ENCODE results near the gene FAM25A.
"Not testable (repeated sequence)": the region's sequence is repeated elsewhere in the genome, so short reads cannot be mapped to it uniquely, and the experiment has no call there.

FAM25A gene

DNA sequence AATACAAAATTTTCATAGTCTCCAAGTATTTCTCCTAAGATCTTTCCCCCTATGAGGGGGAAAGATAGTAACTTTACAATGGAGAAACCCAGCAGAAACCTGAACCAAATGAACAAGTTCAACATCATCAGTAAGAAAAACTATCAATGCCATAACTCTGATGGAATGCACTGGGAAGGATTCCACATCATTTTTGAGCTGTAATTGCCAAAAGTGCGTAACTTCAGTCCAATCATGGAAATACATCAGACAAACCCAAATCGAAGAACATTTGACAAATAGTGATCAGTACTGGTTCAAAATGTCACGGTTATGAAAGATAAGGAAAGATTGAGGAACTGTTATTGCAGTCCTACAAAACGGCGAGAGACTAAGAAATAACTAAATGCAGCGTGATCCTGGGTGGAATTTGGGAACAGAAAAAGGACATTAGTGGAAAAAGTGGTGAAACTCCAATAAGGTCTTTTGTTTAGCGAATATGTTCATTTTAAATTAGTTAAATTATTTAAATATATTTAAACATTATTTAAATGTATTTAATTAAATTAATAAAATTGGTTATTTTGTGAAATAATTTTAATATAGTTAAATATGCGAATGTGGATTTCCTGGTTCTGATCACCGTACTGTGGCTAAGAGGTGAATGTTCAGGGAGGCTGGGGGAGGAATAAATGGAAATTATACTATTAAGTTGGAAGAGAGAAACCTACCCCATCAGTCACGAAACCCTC is 4.9 kb upstream of the FAM25A start:
- not testable (repeated sequence) for FAIRE-seq

DNA sequence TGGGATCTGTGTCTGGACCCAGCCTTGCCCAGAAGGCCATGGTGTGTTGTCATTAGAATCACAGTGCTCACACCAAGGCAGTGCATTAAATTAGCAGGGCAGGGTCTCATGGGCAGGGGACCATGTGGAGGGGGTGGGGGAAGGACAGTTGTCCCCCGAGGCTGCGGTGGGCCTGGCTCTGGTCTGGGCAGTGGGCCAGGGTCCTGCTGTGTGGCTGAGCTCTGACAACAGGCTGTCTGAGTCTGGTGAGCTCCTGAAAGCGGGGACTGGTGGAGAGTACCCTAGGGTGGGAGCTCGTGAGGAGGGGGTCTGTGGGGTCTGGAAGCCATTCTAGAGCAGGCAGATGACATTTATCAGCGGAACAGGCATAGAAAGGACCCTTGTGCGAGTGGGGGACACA is 2.0 kb upstream of the FAM25A start:
- FAIRE-seq, result not testable (repeated sequence)

DNA sequence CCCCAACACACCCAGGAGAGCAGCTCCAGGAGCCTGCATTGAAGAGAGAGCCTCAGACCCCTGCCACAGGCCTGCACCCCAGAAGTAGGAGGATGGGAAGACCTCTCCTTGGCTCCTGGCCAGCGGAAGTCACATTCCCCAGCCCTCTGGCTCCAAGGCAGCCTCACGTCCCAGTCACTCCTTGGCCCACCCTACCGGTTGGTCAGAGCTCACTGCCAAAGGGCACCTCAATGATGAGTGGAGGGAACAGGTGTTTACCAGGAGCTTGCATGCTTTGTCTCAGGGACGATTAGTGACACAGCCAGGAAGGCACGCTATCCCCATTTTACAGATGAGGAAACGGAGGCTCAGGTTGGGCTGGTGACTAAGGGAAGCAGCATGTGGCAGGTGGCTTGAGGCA is 1.0 kb upstream of the FAM25A start:
- not testable (repeated sequence) for FAIRE-seq

DNA sequence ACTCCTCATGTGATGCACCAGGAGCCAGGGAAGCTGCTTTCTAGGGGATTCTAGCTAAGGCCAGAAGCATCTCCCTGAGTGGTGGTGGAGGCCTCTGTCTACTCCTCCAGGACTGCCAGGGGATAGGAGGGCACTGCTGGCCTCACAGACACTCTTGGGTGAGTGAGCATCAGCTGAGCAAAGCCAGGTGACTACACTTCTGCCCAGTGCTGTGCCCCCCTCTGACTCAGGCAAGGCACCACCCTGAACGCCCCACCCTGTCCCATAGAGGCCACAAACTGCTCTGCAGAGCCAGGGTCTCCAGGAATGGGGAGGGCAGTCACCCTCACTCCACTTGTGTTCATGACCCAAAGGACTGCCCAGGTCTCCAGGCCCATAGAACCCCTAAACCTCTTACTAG is 590 bp upstream of the FAM25A start:
- FAIRE-seq, result not testable (repeated sequence)

DNA sequence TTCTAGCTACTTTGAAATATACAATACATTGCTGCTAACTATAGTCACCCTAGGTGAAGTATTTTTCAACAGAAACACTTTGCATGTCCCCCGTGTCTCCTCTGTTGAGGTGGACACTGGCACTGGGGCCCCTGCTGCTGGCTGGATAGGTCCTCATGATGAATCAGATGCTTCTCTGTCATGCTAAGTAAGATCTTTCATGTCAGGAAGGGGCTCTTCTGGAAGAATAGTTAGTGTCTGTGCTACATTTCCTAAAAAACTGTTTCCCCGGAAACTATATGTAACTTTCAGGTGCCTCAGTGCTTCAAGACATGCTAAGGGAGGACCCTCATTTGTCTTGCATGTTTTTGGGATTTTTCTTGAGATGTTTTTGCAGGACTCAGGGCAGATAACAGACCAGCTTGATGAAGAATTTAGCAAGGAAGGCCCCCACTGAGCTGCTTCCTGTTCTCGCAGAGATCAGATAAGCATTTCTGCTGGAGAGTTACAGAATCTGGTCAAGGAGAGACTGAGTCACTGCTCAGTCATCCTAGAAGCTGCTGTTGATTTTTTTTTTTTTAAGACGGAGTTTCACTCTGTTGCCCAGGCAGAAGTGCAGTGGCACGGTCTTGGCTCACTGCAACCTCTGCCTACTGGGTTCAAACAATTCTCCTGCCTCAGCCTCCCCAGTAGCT is 5.3 kb downstream of the FAM25A start:
- FAIRE-seq, result not testable (repeated sequence)

DNA sequence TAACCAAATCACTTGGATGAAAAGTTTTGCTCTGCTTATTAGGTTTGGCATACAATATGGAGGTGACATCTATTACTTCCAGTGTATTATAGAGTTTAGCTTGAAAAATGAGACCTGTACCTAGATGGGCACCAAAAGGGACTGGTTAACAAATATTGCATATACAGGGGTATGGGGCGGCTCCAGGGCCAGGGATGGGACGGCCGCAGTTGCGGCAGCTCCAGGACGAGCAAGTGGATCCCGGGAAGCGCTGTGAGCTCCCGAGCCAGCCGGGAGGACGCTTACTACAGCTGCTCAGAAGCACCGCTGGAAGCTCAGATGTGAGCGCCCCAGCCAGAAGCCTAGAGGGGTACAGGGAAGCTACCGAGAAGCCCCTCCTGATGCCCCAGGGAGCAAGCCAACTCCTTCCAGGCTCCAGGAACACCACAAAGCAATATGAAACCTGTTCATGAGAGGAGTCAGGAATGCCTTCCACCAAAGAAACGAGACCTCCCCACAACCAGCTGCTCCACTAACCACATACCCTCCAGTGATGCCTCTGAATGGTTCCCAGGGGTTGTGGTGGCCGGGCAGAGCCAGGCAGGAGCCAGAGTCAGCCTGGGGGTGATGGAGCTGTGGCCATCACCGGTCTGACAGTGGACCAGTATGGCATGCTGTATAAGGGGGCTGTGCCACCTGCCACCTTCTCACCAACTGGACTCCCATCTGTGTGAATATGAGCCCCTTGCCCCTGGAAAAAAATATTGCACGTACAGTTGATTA is 6.8 kb downstream of the FAM25A start:
- FAIRE-seq, result not testable (repeated sequence)

DNA sequence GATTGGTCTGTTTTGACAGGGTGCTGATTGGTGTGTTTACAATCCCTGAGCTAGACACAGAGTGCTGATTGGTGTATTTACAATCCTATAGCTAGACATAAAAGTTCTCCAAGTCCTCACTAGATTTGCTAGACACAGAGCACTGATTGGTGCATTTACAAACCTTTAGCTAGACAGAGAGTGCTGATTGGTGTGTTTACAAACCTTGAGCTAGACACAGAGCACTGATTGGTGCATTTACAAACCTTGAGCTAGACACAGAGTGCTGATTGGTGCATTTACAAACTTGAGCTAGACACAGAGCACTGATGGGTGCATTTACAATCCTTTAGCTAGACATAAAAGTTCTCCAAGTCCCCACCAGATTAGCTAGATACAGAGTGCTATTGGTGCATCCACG is 10.3 kb downstream of the FAM25A start:
- FAIRE-seq, result not testable (repeated sequence)

DNA sequence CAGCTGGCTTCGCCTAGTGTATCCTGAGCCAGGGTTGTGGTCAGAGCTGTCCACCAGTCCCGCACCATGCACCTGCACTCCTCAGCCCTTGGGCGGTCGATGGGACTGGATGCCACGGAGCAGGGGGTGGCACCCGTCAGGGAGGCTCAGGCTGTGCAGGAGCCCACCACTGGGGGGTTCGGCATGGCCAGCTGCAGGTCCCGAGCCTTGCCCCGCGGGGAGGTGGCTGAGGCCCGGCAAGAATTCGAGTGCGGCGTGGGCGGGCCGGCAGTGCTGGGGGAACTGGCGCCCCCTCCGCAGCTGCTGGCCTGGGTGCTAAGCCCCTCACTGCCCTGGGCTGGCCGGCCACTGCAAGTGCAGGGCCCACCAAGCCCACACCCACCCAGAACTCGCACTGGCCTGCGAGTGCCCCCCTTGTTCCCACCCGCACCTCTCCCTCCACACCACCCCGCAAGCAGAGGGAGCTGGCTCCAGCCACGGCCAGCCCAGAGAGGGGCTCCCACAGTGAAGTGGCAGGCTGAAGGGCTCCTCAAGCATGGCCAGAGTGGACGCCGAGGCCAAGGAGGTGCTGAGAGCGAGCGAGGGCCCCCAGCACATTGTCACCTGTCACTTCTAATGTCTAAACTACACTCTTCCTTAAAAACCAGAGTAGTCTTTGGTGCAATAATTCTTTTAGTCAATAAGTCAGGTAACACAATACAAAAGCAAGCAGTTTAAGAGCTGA is 11.0 kb downstream of the FAM25A start:
- no peak for FAIRE-seq

DNA sequence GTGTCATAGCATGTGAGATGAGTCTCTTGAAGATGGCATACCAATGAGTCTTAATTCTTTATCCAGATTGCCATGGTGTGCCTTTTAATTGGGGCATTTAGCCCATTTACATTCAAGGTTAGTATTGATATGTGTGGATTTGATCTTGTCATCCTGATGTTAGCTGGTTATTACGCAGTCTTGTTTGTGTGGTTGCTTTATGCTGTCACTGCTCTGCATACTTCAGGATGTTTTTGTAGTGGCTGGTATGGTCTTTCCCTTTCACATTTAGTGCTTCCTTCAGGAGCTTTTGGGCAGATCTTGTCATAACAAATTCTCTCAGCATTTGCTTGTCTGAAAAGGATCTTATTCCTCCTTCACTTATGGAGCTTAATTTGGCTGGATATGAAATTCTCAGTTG is 16.5 kb downstream of the FAM25A start:
- no peak for FAIRE-seq

DNA sequence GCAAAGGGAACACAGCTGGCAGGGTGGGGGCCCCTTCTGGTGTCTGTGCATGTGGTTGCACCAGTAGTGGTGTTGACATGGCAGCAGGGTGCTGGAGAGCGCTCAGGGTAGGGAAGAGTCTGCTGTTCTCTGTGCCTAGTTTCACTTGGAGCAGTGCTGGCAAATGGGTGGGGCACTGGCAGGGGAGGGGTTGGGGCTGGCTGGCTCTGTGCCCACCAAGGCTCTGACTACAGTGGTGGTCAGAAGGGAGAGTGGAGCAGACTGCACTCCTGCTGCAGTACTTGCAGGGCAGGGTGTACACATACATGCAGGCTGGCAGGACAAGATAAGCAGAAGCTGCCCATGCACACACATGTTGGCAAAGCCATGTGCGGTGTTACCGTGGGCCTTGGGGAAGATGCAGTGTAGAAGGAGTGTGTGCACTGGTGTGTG is 18.2 kb downstream of the FAM25A start:
- FAIRE-seq, result no peak

DNA sequence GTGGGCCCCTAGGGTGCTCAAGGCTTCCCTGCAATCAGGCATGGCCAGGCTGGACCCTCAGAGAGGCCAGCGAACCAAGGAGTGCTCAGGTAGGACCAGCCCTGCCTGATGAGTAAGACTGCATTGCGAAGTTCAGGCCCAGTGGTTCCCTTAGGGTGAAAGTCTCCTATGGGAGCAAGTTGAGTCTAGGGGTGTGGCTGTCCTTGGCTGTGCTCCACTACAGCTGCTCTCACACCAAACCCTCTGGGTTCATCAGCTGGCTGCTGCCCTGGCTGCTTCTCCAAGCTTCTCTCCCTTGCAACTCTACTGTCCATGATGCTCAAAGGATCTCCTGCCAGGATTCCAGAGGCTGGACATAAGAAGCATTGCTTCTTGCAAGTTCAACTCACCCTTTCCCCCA is 18.7 kb downstream of the FAM25A start:
- FAIRE-seq, result no peak

DNA sequence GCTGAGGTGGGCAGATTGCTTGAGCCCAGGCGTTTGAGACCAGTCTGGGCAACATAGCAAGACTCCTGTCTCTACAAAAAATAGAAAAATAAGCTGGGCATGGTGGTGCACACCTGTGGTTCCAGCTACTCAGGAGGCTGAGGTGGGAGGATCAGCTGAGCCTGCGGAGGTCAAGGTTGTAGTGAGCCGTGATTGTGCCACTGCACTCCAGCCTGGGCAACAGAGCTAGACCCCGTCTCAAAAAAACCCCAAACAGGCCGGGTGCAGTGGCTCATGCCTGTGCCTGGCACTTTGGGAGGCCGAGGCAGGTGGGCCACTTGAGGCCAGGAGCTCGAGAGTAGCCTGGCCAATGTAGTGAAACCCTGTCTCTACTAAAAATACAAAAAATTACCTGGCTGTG is 23.5 kb downstream of the FAM25A start:
- not testable (repeated sequence) for FAIRE-seq

DNA sequence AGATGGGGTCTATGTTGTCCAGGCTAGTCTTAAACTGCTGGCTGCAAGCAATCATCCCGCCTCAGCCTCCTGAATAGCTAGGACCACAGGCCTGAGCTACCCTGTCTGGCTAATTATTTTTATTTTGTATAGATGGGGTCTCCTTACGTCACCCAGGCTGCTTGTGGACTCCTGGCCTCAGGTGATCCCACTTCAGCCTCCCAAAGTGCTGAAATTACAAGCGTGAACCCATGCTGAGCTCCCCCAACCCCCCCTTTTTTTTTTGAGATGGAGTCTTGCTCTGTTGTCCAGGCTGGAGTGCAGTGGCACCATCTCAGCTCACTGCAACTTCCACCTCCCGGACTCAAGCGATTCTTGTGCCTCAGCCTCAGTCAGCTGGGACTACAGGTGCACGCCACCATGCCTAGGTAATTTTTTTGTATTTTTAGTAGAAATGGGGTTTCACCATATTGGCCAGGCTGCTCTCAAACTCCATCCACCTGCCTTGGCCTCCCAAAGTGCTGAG is 25.4 kb downstream of the FAM25A start:
- no peak for FAIRE-seq

DNA sequence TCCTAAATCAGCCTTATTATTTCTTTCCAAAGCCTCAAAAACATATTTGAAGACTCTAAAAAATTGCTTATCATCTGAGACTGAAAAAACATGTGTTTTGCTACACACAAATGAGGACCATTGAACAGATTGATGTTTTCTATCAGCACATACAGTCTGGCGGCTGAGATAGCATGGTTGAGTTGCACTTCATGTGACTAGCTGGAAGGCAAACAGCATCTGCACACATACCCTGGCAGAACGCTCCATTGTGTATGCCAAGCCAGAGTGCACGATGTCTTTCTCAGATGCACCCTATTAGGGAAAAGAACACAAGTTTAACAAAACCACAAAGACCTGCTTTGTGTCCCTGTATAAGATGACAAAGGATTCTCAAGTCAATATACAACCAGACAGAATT is 33.0 kb downstream of the FAM25A start:
- FAIRE-seq, result no peak

DNA sequence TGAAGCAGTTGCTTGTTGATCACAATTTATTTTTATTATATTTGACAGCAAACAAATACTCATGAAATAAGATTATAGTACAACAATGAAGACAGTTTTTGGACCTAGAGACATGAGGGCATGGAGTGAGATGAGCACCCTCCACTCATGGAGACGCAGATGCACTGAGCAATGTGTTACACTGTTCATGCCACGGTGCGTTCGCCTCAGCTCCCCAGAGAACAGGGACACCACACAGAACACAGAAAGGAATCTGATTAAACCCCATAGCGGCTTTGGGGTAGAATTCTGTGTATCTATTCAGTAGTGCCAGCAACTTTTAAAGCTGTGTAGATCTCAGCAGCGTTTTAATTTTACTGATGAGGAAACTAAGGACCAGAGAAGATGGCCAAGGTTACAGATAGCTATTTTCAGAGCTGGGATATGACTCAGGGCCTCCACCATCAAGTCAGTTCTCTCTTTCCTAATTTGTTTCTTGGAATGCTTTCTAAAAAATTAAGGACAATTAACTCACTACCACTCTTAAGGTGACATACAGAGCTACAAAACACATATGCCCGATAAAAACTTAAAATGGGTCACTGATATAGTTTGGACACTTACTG is 33.6 kb downstream of the FAM25A start:
- no peak for FAIRE-seq

DNA sequence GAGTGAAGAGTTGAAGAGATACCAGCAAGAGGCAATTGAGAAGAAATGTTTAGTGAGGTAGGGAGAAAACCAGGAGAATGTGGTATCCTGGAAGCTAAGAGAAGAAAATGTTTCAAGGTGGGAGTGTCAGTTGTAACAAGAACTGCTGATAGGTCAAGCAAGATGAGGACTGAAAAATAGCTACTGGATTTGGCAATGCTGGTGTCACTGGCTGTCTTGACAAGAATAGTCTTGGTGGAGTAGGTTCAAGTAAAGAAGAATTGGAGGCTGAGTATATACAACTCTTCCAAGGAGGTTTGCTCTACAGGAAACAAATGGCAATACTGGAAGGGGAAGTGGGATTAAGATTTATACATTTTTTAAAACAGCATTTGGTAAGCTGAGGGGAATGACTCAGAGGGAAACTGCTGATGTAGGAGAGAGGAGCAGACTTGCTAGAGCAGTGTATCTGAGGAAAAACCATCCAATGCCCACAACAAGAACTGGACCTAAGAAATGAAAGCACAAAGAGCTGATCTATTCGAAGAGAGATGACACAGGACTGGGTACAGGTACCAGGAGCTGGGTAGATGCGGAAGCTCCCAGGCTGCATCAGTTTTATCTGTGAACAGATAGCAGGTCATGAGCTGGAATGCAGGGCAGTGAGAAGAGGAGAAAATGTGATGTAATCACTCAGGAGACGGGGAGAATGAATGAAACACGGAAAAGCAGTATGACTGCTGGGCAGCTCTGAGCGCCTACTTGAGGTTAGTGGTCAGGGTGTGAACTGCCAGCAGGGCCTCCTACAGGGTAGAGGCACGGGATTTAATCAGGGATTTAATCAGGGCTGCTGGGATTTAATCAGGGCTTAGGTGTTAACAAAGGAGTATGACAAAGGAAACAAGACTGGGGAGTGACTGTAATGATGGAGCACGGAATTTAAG is 34.5 kb downstream of the FAM25A start:
- no peak for FAIRE-seq

DNA sequence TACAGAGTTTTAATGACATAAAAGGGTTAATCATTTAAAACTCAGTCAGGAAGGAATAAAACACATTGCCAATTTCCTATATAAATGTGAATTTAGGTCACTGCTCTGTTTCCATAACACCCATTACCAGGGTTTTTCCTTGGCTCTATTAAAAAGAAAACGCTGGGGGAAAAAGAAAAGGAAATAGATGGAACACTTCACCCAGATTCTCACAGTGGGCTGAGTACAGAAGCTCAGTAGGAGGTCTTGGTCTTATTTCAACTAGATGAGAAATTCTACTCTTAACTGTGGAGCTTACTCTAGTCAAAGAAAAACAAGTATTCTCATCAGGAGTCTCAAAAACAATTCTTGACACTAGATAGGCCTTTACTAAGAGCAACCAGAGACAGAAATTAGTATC is 38.1 kb downstream of the FAM25A start:
- no peak for FAIRE-seq

DNA sequence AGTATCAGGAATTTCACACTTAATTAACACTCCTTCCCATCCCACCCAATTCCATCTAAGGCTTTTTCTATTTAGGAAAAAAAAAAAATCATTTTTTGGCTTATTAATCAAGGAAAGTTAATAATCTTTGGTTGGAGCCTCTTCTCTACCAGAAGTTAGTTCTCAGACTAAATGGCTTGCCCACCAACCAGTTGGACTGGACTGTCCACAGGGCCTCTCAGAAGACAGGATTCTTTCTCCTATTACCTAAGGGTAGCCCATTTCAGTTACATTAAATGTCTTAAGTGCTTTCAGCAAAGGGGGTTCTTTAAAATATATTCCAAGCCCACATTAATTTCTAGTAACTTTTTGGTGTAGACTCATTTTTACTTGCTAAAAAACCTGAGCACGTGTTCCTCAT is 39.3 kb downstream of the FAM25A start:
- FAIRE-seq, result no peak

DNA sequence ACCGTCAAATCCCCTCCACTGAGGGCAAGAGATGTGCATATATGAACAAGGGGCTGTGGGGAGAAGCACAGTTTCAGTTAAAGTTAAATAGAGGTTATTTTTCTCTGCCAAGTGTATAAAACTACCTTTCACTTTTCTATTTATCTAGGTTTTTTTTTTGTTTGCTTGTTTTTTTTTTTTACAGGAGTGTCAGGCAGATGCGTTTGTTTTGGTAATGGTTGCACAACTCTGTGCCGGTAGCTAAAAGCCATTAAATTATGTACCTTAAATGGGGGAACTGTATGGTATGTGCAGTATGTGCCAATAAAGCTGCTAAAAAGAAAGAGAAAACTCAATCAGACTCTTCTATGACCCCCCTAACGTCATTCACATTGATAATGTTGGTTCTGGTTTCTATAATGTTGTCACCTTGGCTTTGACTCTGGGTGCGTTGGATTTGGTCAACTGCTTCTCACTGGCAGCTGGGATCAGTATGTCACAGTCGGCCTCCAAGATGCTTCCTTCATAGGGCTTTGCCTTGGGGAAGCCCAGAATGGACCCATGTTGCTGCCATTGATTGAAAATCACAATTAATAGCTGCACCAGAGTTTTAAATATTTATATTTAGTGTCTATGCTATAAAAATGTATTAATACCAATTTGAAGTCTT is 40.3 kb downstream of the FAM25A start:
- FAIRE-seq, result no peak

DNA sequence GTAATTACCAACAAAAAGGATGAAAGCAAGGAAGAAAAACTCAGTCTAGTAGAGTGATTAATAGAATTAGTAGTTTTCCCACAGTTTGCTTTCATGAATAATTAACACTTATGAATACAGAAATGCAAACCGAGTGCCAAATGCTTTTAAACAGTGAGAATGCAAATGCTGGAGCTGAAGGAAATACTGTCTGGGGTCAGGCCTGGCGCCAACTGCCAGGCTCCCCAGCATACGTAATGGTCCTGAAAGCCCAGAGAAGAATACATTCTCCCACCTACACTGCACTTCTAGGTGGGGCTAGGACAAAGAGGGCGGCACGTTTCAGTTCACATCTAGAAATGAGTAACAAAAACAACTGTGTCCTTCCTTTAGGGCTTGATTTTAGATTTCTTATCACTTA is 44.6 kb downstream of the FAM25A start:
- FAIRE-seq, result no peak

DNA sequence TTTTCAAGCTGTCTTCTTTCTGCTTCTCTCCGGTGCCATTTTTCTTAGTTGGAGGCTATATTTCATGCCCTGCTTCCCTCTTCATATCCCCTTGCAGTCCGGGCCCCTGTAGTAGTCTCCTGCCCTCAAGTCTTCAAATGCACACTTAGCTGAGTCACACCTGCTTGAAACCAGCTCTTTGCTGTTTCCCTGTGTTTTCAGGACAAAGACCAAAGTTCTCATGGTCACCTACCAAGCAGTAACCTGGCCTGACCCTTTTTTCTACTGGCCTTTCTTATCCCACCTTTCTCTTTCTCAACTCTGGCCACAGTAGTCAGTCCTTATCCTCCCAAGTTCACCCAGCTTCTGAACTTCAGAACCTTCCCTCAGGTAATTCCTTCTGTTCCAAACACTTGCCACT is 46.1 kb downstream of the FAM25A start:
- FAIRE-seq, result no peak

Data from A204.1 (cell line).